OCI-LY7 (cell line): Measurements from ENCODE around the gene HEPN1. TPM values are rescaled to one million over a fixed set of nuclear protein-coding genes. Genes with fewer than 3 reads are reported as not detected.

Experiments
- BruUV-seq: library from RNA; stranded (reverse); fragments of 400-500 nt; replicated peaks from 2 replicates; lab custom pipeline; 2021; lab: Mats Ljungman, UMichigan
- CTCF ChIA-PET: fragments of 300-600 bp; sonication (Branson Sonifier 250); formaldehyde crosslinking; loops from one replicate; lab custom pipeline; 2022; ENCODE audit warnings: antibody characterized with exemption; ENCODE audit not compliant: unreplicated experiment; lab: Charles Lee
- POLR2A ChIA-PET: fragments of 300-600 bp; sonication (Branson Sonifier 250); formaldehyde crosslinking; loops from one replicate; lab custom pipeline; 2022; ENCODE audit warnings: antibody characterized with exemption; lab: Charles Lee
- DNase-seq: peaks from one replicate; pipeline ENCODE4 v3.0.0-alpha.2; 2015; ENCODE audit warnings: low spot score
- H2AFZ ChIP-seq: fragments of 200-600 bp; sonication (generic), shearing (Covaris generic); 2 replicates; pipeline ENCODE4 v1.6.1; 2014; ENCODE audit warnings: mild to moderate bottlenecking, antibody characterized with exemption, low read length, moderate library complexity
- H3K27ac ChIP-seq: fragments of 200-600 bp; sonication (generic); 2 replicates; pipeline ENCODE4 v1.5.1; 2014; ENCODE audit warnings: mixed run types, low read depth, mild to moderate bottlenecking, moderate library complexity, low read length, inconsistent platforms; ENCODE audit not compliant: poor library complexity, severe bottlenecking
- H3K36me3 ChIP-seq: fragments of 200-600 bp; sonication (generic); 2 replicates; pipeline ENCODE4 v1.6.1; 2014; ENCODE audit warnings: mild to moderate bottlenecking, antibody characterized with exemption, low read length, moderate library complexity, mixed read lengths; ENCODE audit not compliant: insufficient read depth
- H3K4me1 ChIP-seq: fragments of 200-600 bp; sonication (generic); 2 replicates; pipeline ENCODE4 v1.5.1; 2014; ENCODE audit warnings: mild to moderate bottlenecking, low read length; ENCODE audit not compliant: insufficient read depth, poor library complexity, severe bottlenecking
- H3K4me2 ChIP-seq: fragments of 200-600 bp; sonication (generic); 2 replicates; pipeline ENCODE4 v1.6.1; 2014; ENCODE audit warnings: mild to moderate bottlenecking, low read length
- H3K4me3 ChIP-seq: fragments of 200-600 bp; sonication (generic); 2 replicates; pipeline ENCODE4 v1.5.1; 2014; ENCODE audit warnings: mild to moderate bottlenecking, low read depth, low read length; ENCODE audit not compliant: poor library complexity, severe bottlenecking
- H3K79me2 ChIP-seq: fragments of 200-600 bp; sonication (generic); 2 replicates; pipeline ENCODE4 v1.6.1; 2016; ENCODE audit warnings: low read depth, mild to moderate bottlenecking, low read length, moderate library complexity, mixed read lengths; ENCODE audit not compliant: insufficient read depth
- H3K9me2 ChIP-seq: fragments of 200-600 bp; sonication (generic); 2 replicates; pipeline ENCODE4 v1.6.1; 2016; ENCODE audit warnings: mild to moderate bottlenecking, low read length, mixed read lengths; ENCODE audit not compliant: insufficient read depth
- H3K9me3 ChIP-seq: fragments of 200-600 bp; sonication (generic); 2 replicates; pipeline ENCODE4 v1.6.1; 2014; ENCODE audit warnings: mild to moderate bottlenecking, mixed run types, low read length, mixed read lengths
- H4K20me1 ChIP-seq: fragments of 200-600 bp; sonication (generic); 2 replicates; pipeline ENCODE4 v1.6.1; 2014; ENCODE audit warnings: mild to moderate bottlenecking, antibody characterized with exemption, low read length, moderate library complexity, mixed read lengths; ENCODE audit not compliant: insufficient read depth
- CTCF ChIP-seq: fragments of 200-600 bp; sonication (generic); conservative IDR thresholded peaks from 2 replicates; pipeline ENCODE4 v1.5.1; 2014; ENCODE audit warnings: mild to moderate bottlenecking, antibody characterized with exemption, low read length, moderate library complexity, mixed read lengths
- EZH2phosphoT487 ChIP-seq: fragments of 200-600 bp; sonication (generic); IDR thresholded peaks from 2 replicates; pipeline ENCODE4 v1.6.1; 2018; ENCODE audit warnings: low read depth, borderline replicate concordance, mild to moderate bottlenecking, mixed run types, antibody characterized with exemption, low read length, moderate library complexity, mixed read lengths
- intact Hi-C: fragments of 100-400 bp; cut with micrococcal nuclease; formaldehyde crosslinking; loops from one replicate; pipeline ENCODE4 v1.10.0; 2022; ENCODE audit not compliant: unreplicated experiment
- total RNA-seq, 2 experiments: library from RNA; depleted of rRNA in 1 of 2; stranded (reverse); fragments of >200 nt in 1 of 2; shearing (Covaris generic) in 1 of 2; gene quantifications; 2 replicates each; pipeline ENCODE4 v1.2.3, GENCODE V29; 2014 to 2022

HEPN1 gene
- total RNA-seq, 2 experiments from 2014 or later: not detected

- TF ChIP-seq CTCF: no peak
- no peak for TF ChIP-seq EZH2phosphoT487
- no peak overlapping the region for H3K4me2 ChIP-seq
- CTCF ChIA-PET: no interaction called here
- H3K4me1 ChIP-seq: no peaks in the 10 kb centered on the region
- POLR2A ChIA-PET: interaction anchor here (0.6 kb wide), 1 partner anchor 118 kb away, joined by 3 read pairs; the partner anchor contains the start of gene VSIG2
- H3K79me2 ChIP-seq: no peaks in the 10 kb centered on the region
- no TSS peak for BruUV-seq
- no peak overlapping the region for H2AFZ ChIP-seq
- no peaks in the 10 kb centered on the region for H4K20me1 ChIP-seq
- H3K9me2 ChIP-seq: no peaks in the 10 kb centered on the region
- no peaks in the 10 kb centered on the region for H3K9me3 ChIP-seq
- H3K4me3 ChIP-seq: no peak overlapping the region
- intact Hi-C loops: no loop called here
- no peak overlapping the region for H3K27ac ChIP-seq
- DNase-seq: no peak
- H3K36me3 ChIP-seq: no peaks in the 10 kb centered on the region
These were observed 48.6 kb upstream of the HEPN1 start for GRCh38 chr11:124870430-124870829.

GRCh38 chr11:124872280-124872679 lies 46.8 kb upstream of the HEPN1 start:
- Histone ChIP-seq H3K79me2 (no peaks in the 10 kb centered on the region), H3K4me2 (no peak overlapping the region), H2AFZ (no peak overlapping the region), H3K36me3 (no peaks in the 10 kb centered on the region), H3K4me3 (no peak overlapping the region), H3K9me3 (no peaks in the 10 kb centered on the region), H3K27ac (no peak overlapping the region), H4K20me1 (no peaks in the 10 kb centered on the region), H3K4me1 (no peaks in the 10 kb centered on the region), H3K9me2 (no peaks in the 10 kb centered on the region)
- ChIA-PET POLR2A (no interaction called here), CTCF (no interaction called here)
- TF ChIP-seq CTCF (no peak), EZH2phosphoT487 (no peak)
- DNase-seq: no peak
- intact Hi-C loops: no loop called here
- BruUV-seq: no TSS peak

- no peaks in the 10 kb centered on the region for H3K9me2 ChIP-seq
- H3K4me3 ChIP-seq: no peak overlapping the region
- H3K36me3 ChIP-seq: no peaks in the 10 kb centered on the region
- POLR2A ChIA-PET: no interaction called here
- H3K9me3 ChIP-seq: no peaks in the 10 kb centered on the region
- H4K20me1 ChIP-seq: no peaks in the 10 kb centered on the region
- no peaks in the 10 kb centered on the region for H3K79me2 ChIP-seq
- intact Hi-C loops: no loop called here
- no peaks in the 10 kb centered on the region for H3K4me1 ChIP-seq
- no peak overlapping the region for H3K27ac ChIP-seq
- CTCF ChIA-PET: no interaction called here
- no peak overlapping the region for H3K4me2 ChIP-seq
- DNase-seq: no peak
- no peak overlapping the region for H2AFZ ChIP-seq
- no peak for TF ChIP-seq CTCF
- TF ChIP-seq EZH2phosphoT487: no peak
- BruUV-seq: no TSS peak
These were observed 46.3 kb upstream of the HEPN1 start for GRCh38 chr11:124872741-124873140.
